Activated CD4-positive, alpha-beta T cell treated with anti-CD3 and anti-CD28 coated beads for 36 hours (primary cell): Measurements from ENCODE around the gene PA2G4. TPM values are rescaled to one million over a fixed set of nuclear protein-coding genes. Genes with fewer than 3 reads are reported as not detected.

Experiments
- ATAC-seq: fragments of 200-7000 bp; cut with Tn5 transposase; one replicate; pipeline ENCODE4 v1.10.0; 2021; ENCODE audit warnings: mild to moderate bottlenecking, moderate library complexity
- CTCF ChIA-PET: fragments of 350-600 bp; sonication (Branson Sonifier 250); formaldehyde crosslinking; loops from one replicate; lab custom pipeline; 2021; ENCODE audit warnings: antibody characterized with exemption; lab: Charles Lee
- POLR2A ChIA-PET: fragments of 350-600 bp; sonication (Branson Sonifier 250); formaldehyde crosslinking; loops from one replicate; lab custom pipeline; 2021; ENCODE audit warnings: antibody characterized with exemption, inconsistent platforms; lab: Charles Lee
- DNase-seq: peaks from one replicate; pipeline ENCODE4 v3.0.0-alpha.2; 2020
- H3K27ac Mint-ChIP-seq: one replicate; pipeline ENCODE4 v1.8.0; 2021; ENCODE audit warnings: mixed read lengths
- H3K27me3 Mint-ChIP-seq: one replicate; pipeline ENCODE4 v1.8.0; 2021; ENCODE audit warnings: mixed read lengths
- H3K36me3 Mint-ChIP-seq: one replicate; pipeline ENCODE4 v1.8.0; 2021; ENCODE audit warnings: low read depth, mixed read lengths
- H3K4me1 Mint-ChIP-seq: one replicate; pipeline ENCODE4 v1.8.0; 2021; ENCODE audit warnings: mixed read lengths
- H3K4me3 Mint-ChIP-seq: one replicate; pipeline ENCODE4 v1.8.0; 2021; ENCODE audit warnings: mild to moderate bottlenecking, moderate library complexity, mixed read lengths
- H3K9me3 Mint-ChIP-seq: one replicate; pipeline ENCODE4 v1.8.0; 2021; ENCODE audit warnings: low read depth, mixed read lengths
- intact Hi-C, 2 experiments: fragments of 100-400 bp; cut with DNase I in 1 of 2; cut with micrococcal nuclease in 1 of 2; formaldehyde crosslinking; loops; one replicate each; pipeline versions ENCODE4 v1.14.2 to v1.15.1; 2022 to 2024; cut with DNase I, micrococcal nuclease
- total RNA-seq, 2 experiments: library from RNA; stranded (reverse); gene quantifications; one replicate each; pipeline ENCODE4 v1.2.3, GENCODE V29; 2021

The PA2G4 gene
- total RNA-seq, 2 experiments from 2014 or later = 446 to 695 TPM

GRCh38 chr12:56099787-56100186, 4.6 kb upstream of the PA2G4 start:
- DNase-seq (no peak), ATAC-seq (no peak)
- ChIA-PET POLR2A (no interaction called here), CTCF (interaction anchor here (0.6 to 1.1 kb wide), 3 partner anchors 56 to 94 kb away, joined by 3 to 7 read pairs (median 3); no protein-coding TSS in a partner anchor)
- intact Hi-C loops = loop anchor here (5.0 kb wide), 2 partner anchors 172 to 533 kb away; partner anchors contain the start of genes BAZ2A (in 1 of the 2) and PYM1 (in 1 of the 2)
- Mint-ChIP-seq H3K27ac (no peak overlapping the region), H3K27me3 (no peaks in the 10 kb centered on the region), H3K9me3 (no peaks in the 10 kb centered on the region), H3K36me3 (peaks cover 4% of the 10 kb centered on the region), H3K4me3 (no peak overlapping the region), H3K4me1 (peaks cover 25% of the 10 kb centered on the region)

GRCh38 chr12:56101045-56101444, 3.3 kb upstream of the PA2G4 start:
- Mint-ChIP-seq H3K4me3 (no peak overlapping the region), H3K27ac (no peak overlapping the region), H3K27me3 (no peaks in the 10 kb centered on the region), H3K4me1 (peaks cover 30% of the 10 kb centered on the region), H3K9me3 (no peaks in the 10 kb centered on the region), H3K36me3 (peaks cover 16% of the 10 kb centered on the region)
- ATAC-seq = no peak
- intact Hi-C loops = loop anchor here (5.0 kb wide), 2 partner anchors 174 to 531 kb away; partner anchors contain the start of genes BAZ2A (in 1 of the 2) and PYM1 (in 1 of the 2)
- ChIA-PET CTCF (interaction anchor here (0.6 to 0.9 kb wide), 2 partner anchors 18 to 40 kb away, joined by 3 read pairs; no protein-coding TSS in a partner anchor), POLR2A (no interaction called here)
- DNase-seq = no peak

- no peaks in the 10 kb centered on the region for H3K27me3 Mint-ChIP-seq
- peak overlapping the region; percentile 100 for H3K27ac Mint-ChIP-seq
- DNase-seq (no peak), ATAC-seq (no peak)
- ChIA-PET POLR2A (interaction anchor here (1.7 to 2.9 kb wide), 2 partner anchors 26 to 57 kb away, joined by 17 to 28 read pairs; partner anchors contain the start of gene ESYT1), CTCF (interaction anchor here (0.7 to 3.4 kb wide), 9 partner anchors 15 to 364 kb away, joined by 3 to 47 read pairs (median 6); partner anchors contain the start of genes ERBB3, RPL41, SUOX and ZC3H10)
- intact Hi-C loops = loop anchor here (2.0 to 5.0 kb wide), 3 partner anchors 175 to 530 kb away; partner anchors contain the start of genes BAZ2A (in 1 of the 2) and PYM1 (in 1 of the 2)
- H3K36me3 Mint-ChIP-seq = peaks cover 32% of the 10 kb centered on the region
- no peaks in the 10 kb centered on the region for H3K9me3 Mint-ChIP-seq
- peak overlapping the region; percentile 100 for H3K4me3 Mint-ChIP-seq
- peaks cover 43% of the 10 kb centered on the region for H3K4me1 Mint-ChIP-seq
These were observed 1.7 kb upstream of the PA2G4 start for GRCh38 chr12:56102683-56103065.

GRCh38 chr12:56103066-56103711, 1.2 kb upstream of the PA2G4 start:
- no peaks in the 10 kb centered on the region for H3K9me3 Mint-ChIP-seq
- peaks cover 37% of the 10 kb centered on the region for H3K36me3 Mint-ChIP-seq
- no peak for DNase-seq
- H3K27me3 Mint-ChIP-seq = no peaks in the 10 kb centered on the region
- intact Hi-C loops = loop anchor here (2.0 to 5.0 kb wide), 3 partner anchors 176 to 529 kb away; partner anchors contain the start of genes BAZ2A (in 1 of the 2) and PYM1 (in 1 of the 2)
- H3K27ac Mint-ChIP-seq = peak overlapping the region; percentile 100
- ChIA-PET POLR2A (interaction anchor here (0.6 to 3.0 kb wide), 6 partner anchors 13 to 106 kb away, joined by 3 to 76 read pairs (median 10); partner anchors contain the start of genes ESYT1, RPL41, SUOX and ZC3H10), CTCF (interaction anchor here (0.9 to 3.4 kb wide), 7 partner anchors 14 to 365 kb away, joined by 3 to 47 read pairs (median 13); partner anchors contain the start of genes ERBB3, RPL41, SUOX and ZC3H10)
- H3K4me1 Mint-ChIP-seq = peaks cover 43% of the 10 kb centered on the region
- peak overlapping the region; percentile 100 for H3K4me3 Mint-ChIP-seq
- no peak for ATAC-seq

GRCh38 chr12:56103823-56104108, 593 bp upstream of the PA2G4 start:
- H3K27ac Mint-ChIP-seq = peak overlapping the region; percentile 100
- POLR2A ChIA-PET = interaction anchor here (0.8 to 3.0 kb wide), 16 partner anchors 10 to 386 kb away, joined by 3 to 76 read pairs (median 4); partner anchors contain the start of genes DNAJC14, ESYT1, ORMDL2 and RAB5B
- CTCF ChIA-PET = interaction anchor here (0.6 to 3.4 kb wide), 18 partner anchors 14 to 452 kb away, joined by 3 to 47 read pairs (median 4); partner anchors contain the start of genes ERBB3, ESYT1, ORMDL2 and RNF41
- H3K36me3 Mint-ChIP-seq = peaks cover 42% of the 10 kb centered on the region
- DNase-seq (no peak), ATAC-seq (no peak)
- peak overlapping the region; percentile 100 for H3K4me3 Mint-ChIP-seq
- H3K4me1 Mint-ChIP-seq = peaks cover 43% of the 10 kb centered on the region
- intact Hi-C loops = loop anchor here (1.0 to 5.0 kb wide), 22 partner anchors 13 to 529 kb away; partner anchors contain the start of genes ESYT1 (in 2 of the 2), MYL6B (in 2 of the 2), PYM1 (in 2 of the 2) and RPL41 (in 2 of the 2)
- H3K27me3 Mint-ChIP-seq = no peaks in the 10 kb centered on the region
- H3K9me3 Mint-ChIP-seq = no peaks in the 10 kb centered on the region

GRCh38 chr12:56104815-56105608, 653 bp downstream of the PA2G4 start:
- POLR2A ChIA-PET = interaction anchor here (0.6 to 3.0 kb wide), 13 partner anchors 11 to 542 kb away, joined by 3 to 76 read pairs (median 4); partner anchors contain the start of genes DNAJC14, RPL41, SMARCC2 and ZC3H10
- ATAC-seq (peak; percentile 2), DNase-seq (peak; percentile 49)
- intact Hi-C loops = loop anchor here (1.0 to 5.0 kb wide), 21 partner anchors 11 to 527 kb away; partner anchors contain the start of genes ESYT1 (in 2 of the 2), MYL6B (in 2 of the 2), PYM1 (in 2 of the 2) and RPL41 (in 2 of the 2)
- peaks cover 51% of the 10 kb centered on the region for H3K36me3 Mint-ChIP-seq
- no peaks in the 10 kb centered on the region for H3K27me3 Mint-ChIP-seq
- peaks cover 43% of the 10 kb centered on the region for H3K4me1 Mint-ChIP-seq
- peak overlapping the region; percentile 100 for H3K27ac Mint-ChIP-seq
- H3K4me3 Mint-ChIP-seq = peak overlapping the region; percentile 100
- CTCF ChIA-PET = interaction anchor here (0.6 to 3.4 kb wide), 20 partner anchors 12 to 619 kb away, joined by 3 to 47 read pairs (median 4); partner anchors contain the start of genes ERBB3, ESYT1, MYL6B and ORMDL2
- no peaks in the 10 kb centered on the region for H3K9me3 Mint-ChIP-seq

- POLR2A ChIA-PET = interaction anchor here (0.6 to 3.0 kb wide), 4 partner anchors 11 to 84 kb away, joined by 4 to 76 read pairs (median 18); partner anchors contain the start of genes RPL41, SMARCC2 and ZC3H10
- DNase-seq = no peak
- Mint-ChIP-seq H3K4me3 (peak overlapping the region; percentile 100), H3K4me1 (peaks cover 43% of the 10 kb centered on the region), H3K27ac (peak overlapping the region; percentile 100), H3K36me3 (peaks cover 57% of the 10 kb centered on the region), H3K9me3 (no peaks in the 10 kb centered on the region), H3K27me3 (no peaks in the 10 kb centered on the region)
- CTCF ChIA-PET = interaction anchor here (0.7 to 3.4 kb wide), 6 partner anchors 12 to 84 kb away, joined by 3 to 47 read pairs (median 4); partner anchors contain the start of genes ESYT1, MYL6B, RPL41 and SMARCC2
- intact Hi-C loops = loop anchor here in 1 of 2 experiments (2.0 kb wide), 1 partner anchor 375 kb away; no protein-coding TSS in a partner anchor
- ATAC-seq = no peak
These were observed 1.2 kb downstream of the PA2G4 start for GRCh38 chr12:56105609-56105902.

GRCh38 chr12:56107242-56107641, 2.9 kb downstream of the PA2G4 start:
- H3K27me3 Mint-ChIP-seq = no peaks in the 10 kb centered on the region
- ChIA-PET POLR2A (no interaction called here), CTCF (interaction anchor here (1.2 to 1.8 kb wide), 5 partner anchors 8 to 60 kb away, joined by 3 to 9 read pairs (median 7); partner anchors contain the start of gene ZC3H10)
- no peak for DNase-seq
- no peak for ATAC-seq
- H3K36me3 Mint-ChIP-seq = peaks cover 71% of the 10 kb centered on the region
- H3K4me3 Mint-ChIP-seq = peak overlapping the region; percentile 20
- H3K27ac Mint-ChIP-seq = peak overlapping the region; percentile 86
- H3K9me3 Mint-ChIP-seq = no peaks in the 10 kb centered on the region
- peaks cover 31% of the 10 kb centered on the region for H3K4me1 Mint-ChIP-seq
- intact Hi-C loops = no loop called here

GRCh38 chr12:56110571-56110970, 6.2 kb downstream of the PA2G4 start:
- no peak for DNase-seq
- intact Hi-C loops = loop anchor here in 1 of 2 experiments (10.0 kb wide), 2 partner anchors 974 to 1826 kb away; partner anchors contain the start of genes CBX5, HNRNPA1 and NAB2
- Mint-ChIP-seq H3K4me1 (peaks cover 18% of the 10 kb centered on the region), H3K36me3 (peaks cover 78% of the 10 kb centered on the region), H3K4me3 (no peak overlapping the region), H3K27ac (peak overlapping the region; percentile 61), H3K27me3 (no peaks in the 10 kb centered on the region), H3K9me3 (no peaks in the 10 kb centered on the region)
- CTCF ChIA-PET = interaction anchor here (0.9 to 1.4 kb wide), 3 partner anchors 10 to 64 kb away, joined by 4 to 5 read pairs (median 4); partner anchors contain the start of gene MYL6
- POLR2A ChIA-PET = no interaction called here
- no peak for ATAC-seq

- no peaks in the 10 kb centered on the region for H3K27me3 Mint-ChIP-seq
- H3K4me3 Mint-ChIP-seq = no peak overlapping the region
- H3K27ac Mint-ChIP-seq = peak overlapping the region; percentile 40
- POLR2A ChIA-PET = interaction anchor here (1.2 to 4.7 kb wide), 2 partner anchors 10 kb away, joined by 6 to 76 read pairs; partner anchors contain the start of gene PA2G4
- CTCF ChIA-PET = interaction anchor here (0.7 kb wide), 1 partner anchor 14 kb away, joined by 5 read pairs; no protein-coding TSS in a partner anchor
- intact Hi-C loops = loop anchor here in 1 of 2 experiments (10.0 kb wide), 2 partner anchors 971 to 1829 kb away; partner anchors contain the start of genes CBX5, HNRNPA1 and NAB2
- DNase-seq (no peak), ATAC-seq (no peak)
- H3K4me1 Mint-ChIP-seq = peaks cover 12% of the 10 kb centered on the region
- peaks cover 62% of the 10 kb centered on the region for H3K36me3 Mint-ChIP-seq
- H3K9me3 Mint-ChIP-seq = no peaks in the 10 kb centered on the region
These were observed 9.7 kb downstream of the PA2G4 start for GRCh38 chr12:56114084-56114483.
